ENCODE data around the gene RPS10.
"Not testable (repeated sequence)": the region's sequence is repeated elsewhere in the genome, so short reads cannot be mapped to it uniquely, and the experiment has no call there.

The RPS10 gene

GRCh38 chr6:34378470-34378869 lies 47.4 kb downstream of the RPS10 start:
- Histone ChIP-seq H3K36me3 (no peaks in the 10 kb centered on the region), H3K4me3 (ENCODE audit: low read depth in 1 of 2, low read length in 1 of 2) (no peak overlapping the region)
- TF ChIP-seq, protein P1, sequence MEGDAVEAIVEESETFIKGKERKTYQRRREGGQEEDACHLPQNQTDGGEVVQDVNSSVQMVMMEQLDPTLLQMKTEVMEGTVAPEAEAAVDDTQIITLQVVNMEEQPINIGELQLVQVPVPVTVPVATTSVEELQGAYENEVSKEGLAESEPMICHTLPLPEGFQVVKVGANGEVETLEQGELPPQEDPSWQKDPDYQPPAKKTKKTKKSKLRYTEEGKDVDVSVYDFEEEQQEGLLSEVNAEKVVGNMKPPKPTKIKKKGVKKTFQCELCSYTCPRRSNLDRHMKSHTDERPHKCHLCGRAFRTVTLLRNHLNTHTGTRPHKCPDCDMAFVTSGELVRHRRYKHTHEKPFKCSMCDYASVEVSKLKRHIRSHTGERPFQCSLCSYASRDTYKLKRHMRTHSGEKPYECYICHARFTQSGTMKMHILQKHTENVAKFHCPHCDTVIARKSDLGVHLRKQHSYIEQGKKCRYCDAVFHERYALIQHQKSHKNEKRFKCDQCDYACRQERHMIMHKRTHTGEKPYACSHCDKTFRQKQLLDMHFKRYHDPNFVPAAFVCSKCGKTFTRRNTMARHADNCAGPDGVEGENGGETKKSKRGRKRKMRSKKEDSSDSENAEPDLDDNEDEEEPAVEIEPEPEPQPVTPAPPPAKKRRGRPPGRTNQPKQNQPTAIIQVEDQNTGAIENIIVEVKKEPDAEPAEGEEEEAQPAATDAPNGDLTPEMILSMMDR (IDR thresholded peaks at IDR 0.05) = no peak

DNA sequence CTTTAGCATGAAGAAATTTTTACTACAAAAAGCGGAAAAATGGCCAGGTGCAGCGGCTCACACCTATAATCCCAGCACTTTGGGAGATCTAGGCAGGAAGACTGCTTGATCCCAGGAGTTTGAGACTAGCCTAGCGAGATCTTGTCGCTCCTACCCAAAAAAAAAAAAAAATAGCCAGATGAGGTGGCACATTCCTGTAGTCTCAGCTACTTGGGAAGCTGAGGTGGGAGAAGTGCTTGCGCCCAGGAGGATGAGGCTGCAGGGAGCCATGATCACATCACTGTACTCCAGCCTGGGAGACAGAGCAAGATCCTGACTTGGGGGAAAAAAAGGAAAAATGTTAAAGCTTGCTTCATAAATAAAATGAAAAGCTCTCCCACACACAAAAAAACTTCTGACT lies 47.9 kb downstream of the RPS10 start:
- TF ChIP-seq, protein P1 (IDR thresholded peaks at IDR 0.05) = no peak
- peaks cover 18 to 25% of the 10 kb centered on the region in 2 experiments for H3K4me1 ChIP-seq (ENCODE audit: control insufficient read depth in 1 of 2, insufficient read depth in 1 of 2, low read depth in 1 of 2, low read length in 1 of 2)
- no peaks in the 10 kb centered on the region for H3K36me3 ChIP-seq
- no peak overlapping the region for H3K4me3 ChIP-seq (ENCODE audit: low read depth in 1 of 2, low read length in 1 of 2)
- H3K27me3 ChIP-seq = no peaks in the 10 kb centered on the region
- H3K9me3 ChIP-seq = no peaks in the 10 kb centered on the region
- H3K27ac ChIP-seq = no peak overlapping the region

More at GRCh38 chr6:34378470-34378869, 47.4 kb downstream of the RPS10 start:
- H3K9me3 ChIP-seq = no peaks in the 10 kb centered on the region
- no peaks in the 10 kb centered on the region for H3K27me3 ChIP-seq
- peaks cover 18 to 22% of the 10 kb centered on the region in 2 experiments for H3K4me1 ChIP-seq (ENCODE audit: control insufficient read depth in 1 of 2, insufficient read depth in 1 of 2, low read depth in 1 of 2, low read length in 1 of 2)
- H3K27ac ChIP-seq = no peak overlapping the region

DNA sequence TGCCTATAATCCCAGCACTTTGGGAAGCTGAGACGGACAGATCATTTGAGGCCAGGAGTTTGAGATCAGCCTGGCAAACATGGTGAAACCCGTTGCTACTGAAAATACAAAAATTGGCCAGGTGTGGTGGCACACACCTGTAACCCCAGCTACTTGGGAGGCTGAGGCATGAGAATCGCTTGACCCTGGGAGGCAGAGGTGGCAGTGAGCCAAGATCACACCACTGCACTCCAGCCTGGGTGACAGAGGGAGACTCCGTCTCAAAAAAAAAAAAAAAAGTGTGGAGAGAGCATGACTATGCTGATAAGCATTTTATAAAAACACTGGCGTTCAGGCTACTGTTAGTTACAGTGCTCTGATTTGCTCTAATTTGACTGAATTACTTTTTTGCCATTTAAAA lies 48.3 kb downstream of the RPS10 start:
- H3K4me1 ChIP-seq (ENCODE audit: control insufficient read depth in 1 of 2, insufficient read depth in 1 of 2, low read depth in 1 of 2, low read length in 1 of 2) = peaks cover 18 to 23% of the 10 kb centered on the region in 2 experiments
- not testable (repeated sequence) for H3K36me3 ChIP-seq, H3K27me3 ChIP-seq

GRCh38 chr6:34375833-34376232 lies 50.0 kb downstream of the RPS10 start:
- no peaks in the 10 kb centered on the region for H3K27me3 ChIP-seq
- H3K4me1 ChIP-seq (ENCODE audit: control insufficient read depth in 1 of 2, insufficient read depth in 1 of 2, low read depth in 1 of 2, low read length in 1 of 2) = peaks cover 26 to 33% of the 10 kb centered on the region in 2 experiments
- H3K9me3 ChIP-seq = no peaks in the 10 kb centered on the region
- peak overlapping the region; percentile 83 for H3K27ac ChIP-seq
- H3K4me3 ChIP-seq (ENCODE audit: low read depth in 1 of 2, low read length in 1 of 2) = no peak overlapping the region
- TF ChIP-seq, protein P1 (IDR thresholded peaks at IDR 0.05) = no peak
- H3K36me3 ChIP-seq = no peaks in the 10 kb centered on the region

More for the DNA sequence above, 48.3 kb downstream of the RPS10 start:
- H3K9me3 ChIP-seq; H3K4me3 ChIP-seq (ENCODE audit: low read depth in 1 of 2, low read length in 1 of 2); H3K27ac ChIP-seq: not testable (repeated sequence)

DNA sequence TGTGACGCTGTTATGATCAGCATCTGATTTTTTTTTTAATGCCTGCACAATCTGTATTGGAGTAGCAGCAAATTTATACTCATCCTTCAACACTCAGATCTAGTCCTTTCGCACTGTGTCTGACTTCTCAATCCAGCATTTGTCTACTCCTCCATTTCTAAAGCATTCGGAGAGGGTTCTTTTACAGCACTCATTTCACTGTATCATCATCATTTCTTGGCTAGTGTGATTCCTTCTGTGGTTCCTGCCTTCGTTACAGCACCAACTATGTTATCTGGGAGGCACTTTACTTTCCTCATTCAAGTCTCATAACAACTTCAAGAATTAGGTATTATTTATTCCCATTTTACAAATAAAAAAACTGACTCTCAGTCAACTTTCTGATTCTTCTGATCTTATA lies 51.4 kb downstream of the RPS10 start:
- H3K9me3 ChIP-seq = no peaks in the 10 kb centered on the region
- peak overlapping the region; percentile 83 for H3K27ac ChIP-seq
- H3K4me3 ChIP-seq (ENCODE audit: low read depth in 1 of 2, low read length in 1 of 2) = peak overlapping the region in 1 of 2 experiments; percentile 22
- no peaks in the 10 kb centered on the region for H3K36me3 ChIP-seq
- H3K27me3 ChIP-seq = no peaks in the 10 kb centered on the region
- H3K4me1 ChIP-seq (ENCODE audit: control insufficient read depth in 1 of 2, insufficient read depth in 1 of 2, low read depth in 1 of 2, low read length in 1 of 2) = peaks cover 39 to 46% of the 10 kb centered on the region in 2 experiments
- TF ChIP-seq, protein P1 (IDR thresholded peaks at IDR 0.05) = no peak

GRCh38 chr6:34374069-34374468 lies 51.8 kb downstream of the RPS10 start:
- Histone ChIP-seq H3K27ac (peak overlapping the region; percentile 83), H3K36me3 (no peaks in the 10 kb centered on the region), H3K4me3 (ENCODE audit: low read depth in 1 of 2, low read length in 1 of 2) (peak overlapping the region in 1 of 2 experiments; percentile 22), H3K4me1 (ENCODE audit: control insufficient read depth in 1 of 2, insufficient read depth in 1 of 2, low read depth in 1 of 2, low read length in 1 of 2) (peaks cover 41 to 49% of the 10 kb centered on the region in 2 experiments), H3K27me3 (no peaks in the 10 kb centered on the region), H3K9me3 (no peaks in the 10 kb centered on the region)
- TF ChIP-seq, protein P1 (IDR thresholded peaks at IDR 0.05) = no peak

Measured in neutrophil (primary cell).